Measurements from ENCODE around the gene DHODH.
"Not testable (repeated sequence)": the region's sequence is repeated elsewhere in the genome, so short reads cannot be mapped to it uniquely, and the experiment has no call there.

DHODH gene

DNA sequence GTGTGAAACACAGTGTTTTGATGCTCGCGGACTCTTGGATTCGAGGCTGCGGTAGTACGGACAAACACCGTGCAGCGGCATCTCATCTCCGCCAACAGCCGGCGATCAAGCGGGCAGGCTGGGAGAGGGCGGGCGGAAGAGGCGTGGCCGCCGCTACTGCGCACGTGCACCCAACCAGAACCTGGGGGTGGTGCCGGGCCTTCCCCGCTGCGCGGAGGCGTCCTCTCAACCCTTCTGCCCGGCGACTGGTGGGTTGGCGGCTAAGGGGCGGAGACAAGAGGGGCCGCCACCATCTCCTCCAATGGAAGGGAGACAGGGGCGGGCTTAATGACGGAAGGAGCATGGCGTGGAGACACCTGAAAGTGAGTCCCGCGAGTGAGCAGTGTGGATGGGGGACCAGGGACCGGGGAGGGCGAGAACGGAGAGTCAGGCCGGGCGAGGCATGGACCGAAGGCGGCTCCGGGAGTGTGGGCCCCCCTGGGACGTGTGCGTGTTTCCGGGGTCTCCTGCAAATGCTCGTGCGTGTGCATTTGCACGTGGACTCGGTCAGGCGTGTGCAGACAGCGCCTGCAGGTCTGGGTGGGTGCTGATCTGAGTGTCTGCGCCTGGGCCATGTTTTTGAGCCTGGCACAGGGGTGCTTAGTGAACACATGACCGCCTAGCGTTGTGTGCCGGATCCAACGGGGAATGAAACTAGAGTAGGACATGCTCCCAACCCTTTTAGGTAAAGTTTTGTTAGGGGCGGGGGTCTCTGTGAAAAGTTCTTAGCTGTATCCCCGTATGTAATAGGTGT is at the start of gene DHODH:
DHODH (plus strand) TSS at position 321 of the 793 bp plus-strand sequence; CDS start at position 342, 21 bp downstream.
- DNase-seq: peak; percentile 90

DNA sequence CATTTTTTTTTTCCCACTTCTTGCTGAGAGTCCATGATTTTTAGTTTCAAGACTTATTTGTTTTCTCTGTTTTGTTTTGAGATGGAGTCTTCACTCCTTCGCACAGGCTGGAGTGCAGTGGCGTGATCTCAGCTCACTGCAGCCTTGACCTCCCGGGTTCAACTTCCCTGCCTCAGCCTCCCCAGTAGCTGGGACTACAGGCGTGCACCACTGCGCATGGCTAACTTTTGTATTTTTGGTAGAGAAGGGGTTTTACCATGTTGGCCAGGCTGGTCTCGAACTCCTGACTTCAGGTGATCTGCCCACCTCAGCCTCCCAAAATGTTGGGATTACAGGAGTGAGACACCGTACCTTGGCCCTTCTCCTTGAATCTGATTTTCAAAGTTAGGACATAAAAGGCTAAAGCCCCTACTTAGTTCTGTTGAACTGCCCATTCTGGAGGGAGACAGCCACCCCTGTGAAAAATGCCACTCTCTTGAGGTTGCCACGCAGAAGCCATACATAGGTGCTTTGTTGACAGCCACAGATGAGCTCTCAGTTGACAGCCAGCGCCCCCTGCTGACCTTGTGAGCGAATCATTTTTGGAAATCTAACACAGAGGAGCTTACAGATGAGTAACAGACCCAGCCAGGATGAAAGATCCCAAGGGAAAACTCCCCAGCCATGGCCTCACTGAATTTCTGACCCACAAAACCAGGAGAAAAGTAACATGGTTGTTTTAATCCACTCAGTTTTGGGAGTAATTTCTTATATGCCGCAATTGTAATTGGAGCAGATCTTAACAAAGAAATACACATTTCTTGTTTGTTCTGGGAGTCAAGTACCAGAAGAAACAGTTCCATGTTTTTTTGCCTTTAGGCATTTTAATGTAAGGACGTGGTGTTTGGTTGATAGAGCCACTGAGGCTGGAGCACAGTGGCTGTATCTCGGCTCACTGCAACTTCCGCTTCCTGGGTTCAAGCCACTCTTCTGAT is 47.2 kb upstream of the DHODH start:
- DNase-seq: peak; percentile 59

DNA sequence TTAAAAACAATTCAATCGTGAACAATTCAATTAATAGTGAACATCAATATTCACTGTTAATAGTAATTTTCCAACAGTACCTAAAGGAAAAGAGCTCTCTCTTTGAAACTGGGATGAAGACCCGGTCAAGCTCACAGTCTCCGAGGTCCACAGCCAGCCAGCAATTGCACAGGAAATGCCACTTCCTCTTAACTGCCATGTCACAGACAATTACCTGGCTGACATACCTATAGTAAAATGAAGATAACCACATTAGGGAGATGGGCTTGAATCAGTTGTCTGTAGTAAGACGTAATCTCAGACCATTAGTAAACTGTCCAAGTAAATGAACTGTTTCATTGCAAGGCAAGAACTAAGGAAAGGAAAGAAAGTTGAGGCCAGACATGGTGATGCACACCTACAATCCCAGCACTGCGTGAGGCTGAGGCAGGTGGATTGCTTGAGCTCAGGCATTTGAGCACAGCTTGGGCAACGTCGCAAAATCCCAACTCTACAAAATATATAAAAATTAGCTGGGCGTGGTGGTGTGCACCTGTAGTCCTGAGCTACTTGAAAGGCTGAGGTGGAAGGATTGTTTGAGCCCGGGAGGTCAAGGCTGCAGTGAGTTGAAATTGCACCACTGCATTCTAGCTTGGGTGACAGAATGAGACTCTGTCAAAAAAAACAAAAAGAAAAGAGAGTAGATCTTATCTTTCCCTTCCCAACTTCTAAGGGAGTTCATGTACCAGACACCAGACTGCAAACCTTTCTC is 45.2 kb upstream of the DHODH start:
- no peak for DNase-seq

DNA sequence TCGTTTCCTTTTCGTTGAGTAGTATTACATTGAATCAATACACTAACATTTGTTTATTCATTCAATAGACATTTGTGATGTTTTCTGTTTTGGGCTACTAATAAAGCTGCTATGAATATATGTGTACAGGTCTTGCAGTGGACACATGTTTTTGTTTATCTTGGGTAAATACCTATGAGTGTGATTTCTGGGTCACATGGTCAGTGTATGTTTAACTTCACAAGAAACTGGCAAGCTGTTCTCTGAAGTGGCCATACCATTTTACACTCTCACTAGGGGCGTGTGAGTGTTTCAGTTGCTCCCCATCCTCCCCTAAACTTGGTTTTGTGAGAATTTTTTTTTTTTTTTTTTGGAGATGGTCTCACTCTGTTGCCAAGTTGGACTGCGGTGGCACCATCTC is 43.3 kb upstream of the DHODH start:
- no peak for DNase-seq

DNA sequence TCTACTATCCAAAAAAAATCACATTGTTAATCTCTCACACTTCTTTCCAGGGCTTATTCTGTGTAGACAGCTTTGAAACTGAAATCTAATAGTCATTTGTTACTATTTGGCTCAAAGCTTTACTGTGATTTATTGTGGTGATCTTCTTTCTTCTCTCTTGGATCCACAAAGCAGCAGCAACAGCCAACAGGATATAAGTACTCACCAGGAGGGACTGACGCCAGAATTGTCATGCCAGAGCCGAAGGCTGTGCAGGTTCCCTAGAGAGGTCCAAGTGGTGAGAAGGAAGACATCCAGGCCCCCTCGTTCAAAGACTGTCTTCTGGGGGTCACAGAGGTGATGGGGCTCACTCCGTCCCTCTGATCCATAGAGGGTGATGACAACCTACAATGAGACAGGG is 41.6 kb upstream of the DHODH start:
- no peak for DNase-seq

DNA sequence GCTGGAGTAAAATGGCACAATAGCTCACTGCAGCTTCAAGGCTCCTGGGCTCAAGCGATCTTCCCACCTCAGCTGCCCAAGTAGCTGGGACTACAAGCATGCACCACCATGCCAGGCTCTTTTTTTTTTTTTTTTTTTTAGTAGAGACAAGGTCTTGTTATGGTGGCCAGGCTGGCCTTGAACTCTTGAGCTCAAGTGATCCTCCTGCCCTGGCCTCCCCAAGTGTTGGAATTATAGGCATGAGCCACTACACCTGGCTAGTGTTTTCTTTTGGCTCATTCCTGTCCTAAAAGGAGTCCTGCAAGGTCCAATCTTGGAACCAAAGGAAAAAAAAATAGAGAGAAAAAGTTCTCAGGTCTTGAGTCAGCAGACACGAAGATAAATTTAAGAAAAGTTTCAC is 39.2 kb upstream of the DHODH start:
- DNase-seq: no peak

DNA sequence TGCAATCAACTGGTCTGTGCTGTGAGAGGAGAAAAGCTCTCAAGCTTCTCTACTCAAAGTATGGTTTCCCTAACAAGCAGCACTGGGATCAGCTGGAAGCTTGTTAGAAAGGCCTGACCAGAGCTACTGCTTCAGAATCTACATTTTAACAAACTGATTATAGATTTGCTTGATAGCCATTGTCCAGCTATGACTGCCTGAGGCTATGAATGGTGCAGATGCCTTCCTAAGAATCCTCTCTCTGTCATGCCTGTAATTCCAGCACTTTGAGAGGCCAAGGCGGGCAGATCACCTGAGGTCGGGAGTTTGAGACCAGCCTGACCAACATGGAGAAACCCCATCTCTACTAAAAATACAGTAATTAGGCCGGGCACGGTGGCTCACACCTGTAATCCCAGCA is 37.0 kb upstream of the DHODH start:
- no peak for DNase-seq

DNA sequence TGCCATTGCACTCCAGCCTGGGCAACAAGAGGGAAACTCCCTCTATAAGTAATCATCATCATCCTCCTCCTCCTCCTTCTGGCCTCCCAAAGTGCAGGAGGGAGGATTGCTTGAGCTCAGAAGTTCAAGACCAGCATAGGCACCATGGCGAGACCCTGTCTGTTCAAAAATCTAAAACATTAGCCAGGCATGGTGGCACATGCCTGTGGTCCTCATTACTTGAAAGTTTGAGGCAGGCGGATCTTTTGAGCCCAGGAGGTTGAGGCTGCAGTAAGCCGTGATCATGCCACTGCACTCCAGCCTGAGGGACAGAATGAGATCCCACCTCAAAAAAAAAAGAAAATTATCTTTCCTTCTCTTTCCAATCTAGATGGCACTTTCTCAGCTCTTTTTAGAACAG is 36.2 kb upstream of the DHODH start:
- DNase-seq: no peak

DNA sequence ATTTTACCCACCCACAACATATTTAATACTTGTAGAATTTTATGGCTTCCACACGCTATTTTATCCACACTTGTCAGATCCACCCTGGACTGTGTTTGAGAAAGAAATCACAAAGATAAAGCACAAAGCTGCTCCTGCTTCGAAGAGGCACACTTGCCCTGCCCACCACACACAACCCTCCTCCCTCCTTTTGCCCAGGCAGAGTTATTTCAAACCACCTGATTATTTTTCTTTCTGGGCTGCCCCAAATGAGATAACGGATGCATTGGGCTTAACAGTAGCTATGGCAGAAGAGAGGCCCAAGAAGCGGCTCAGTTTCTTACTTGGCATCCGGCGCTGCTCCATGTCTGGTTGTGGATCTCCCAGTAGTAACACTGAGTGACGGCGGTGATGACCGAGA is 35.5 kb upstream of the DHODH start:
- no peak for DNase-seq

DNA sequence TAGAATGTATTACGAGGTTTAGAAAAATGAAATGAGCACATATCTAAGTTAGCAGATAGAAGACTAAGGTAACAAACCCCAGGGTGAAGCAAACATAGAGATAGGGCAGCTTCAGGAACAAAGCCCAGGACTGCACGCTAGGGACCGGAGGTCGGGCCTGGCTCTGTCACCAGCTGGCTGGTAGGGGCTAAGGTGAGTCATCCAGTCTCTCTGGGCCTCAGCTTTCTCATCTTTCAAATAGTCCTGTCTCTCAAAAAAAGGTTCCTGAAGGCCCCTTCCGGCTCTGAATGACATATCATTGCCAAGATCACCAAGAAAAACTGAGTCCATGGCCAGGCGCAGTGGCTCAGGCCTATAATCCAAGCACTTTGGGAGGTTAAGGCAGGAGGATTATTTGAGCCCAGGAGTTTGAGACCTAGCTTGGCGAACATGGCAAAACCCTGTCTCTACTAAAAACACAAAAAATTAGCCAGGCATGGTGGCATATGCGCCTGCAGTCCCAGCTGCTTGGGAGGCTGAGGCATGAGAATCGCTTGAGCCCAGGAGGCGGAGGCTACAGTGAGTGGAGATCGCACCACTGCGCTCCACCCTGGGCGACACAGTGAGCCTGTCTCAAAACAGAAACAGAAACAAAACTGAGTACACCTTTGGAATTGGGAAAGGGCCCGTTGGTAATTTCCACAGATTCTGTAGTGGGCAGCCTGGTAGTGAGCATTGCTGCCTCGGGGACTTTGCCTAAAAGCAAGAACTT is 34.3 kb upstream of the DHODH start:
- no peak for DNase-seq

DNA sequence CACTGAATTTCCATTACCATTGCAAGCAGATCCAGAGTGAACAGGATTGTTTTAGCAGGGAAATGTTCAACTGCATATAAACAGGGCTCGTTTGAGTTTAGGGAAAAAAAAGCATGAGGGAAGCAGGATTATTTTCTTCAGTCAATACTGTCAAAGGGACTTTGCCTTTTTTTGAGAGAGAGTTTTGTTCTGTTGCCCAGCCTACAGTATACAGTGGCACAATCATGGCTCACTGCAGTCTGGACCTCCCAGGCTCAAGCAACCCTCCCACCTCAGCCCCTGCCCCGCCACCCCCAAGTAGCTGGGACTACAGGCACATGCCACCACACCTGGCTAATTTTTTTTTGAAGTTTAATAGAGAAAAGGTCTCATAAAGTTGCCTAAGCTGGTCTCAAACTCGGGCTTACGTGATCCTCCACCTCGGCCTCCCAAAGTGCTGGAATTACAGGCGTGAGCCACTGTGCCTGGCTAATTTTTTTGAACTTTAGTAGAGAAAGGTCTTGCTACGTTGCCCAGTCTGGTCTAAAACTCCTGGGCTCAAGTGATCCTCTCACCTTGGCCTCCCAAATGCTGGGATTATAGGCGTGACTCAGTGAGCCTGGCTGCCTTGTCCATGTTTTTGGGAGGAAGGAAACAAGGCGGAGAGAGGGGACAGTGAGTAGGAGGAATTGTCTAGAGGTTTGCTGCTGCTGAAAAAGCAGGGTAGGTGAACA is 23.1 kb upstream of the DHODH start:
- DNase-seq: no peak

DNA sequence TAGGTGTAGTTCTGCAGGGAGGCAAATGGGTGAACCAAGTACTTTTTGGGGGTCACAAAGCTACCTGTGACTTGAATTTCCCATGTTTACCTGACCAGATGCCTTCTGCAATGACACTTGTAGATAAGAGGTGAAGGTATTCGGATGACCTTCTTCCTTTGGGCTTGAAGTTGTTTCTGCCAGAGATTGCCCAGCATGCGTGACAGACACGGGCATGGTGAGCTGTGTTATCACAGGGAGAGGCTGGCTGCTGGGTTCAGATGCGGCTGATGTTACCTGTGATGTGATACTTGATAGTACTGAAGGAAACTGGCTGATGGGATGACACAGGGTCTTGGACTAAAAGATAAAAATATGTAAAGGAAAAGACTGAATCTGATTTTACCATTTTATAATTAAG is 22.4 kb upstream of the DHODH start:
- DNase-seq: no peak

DNA sequence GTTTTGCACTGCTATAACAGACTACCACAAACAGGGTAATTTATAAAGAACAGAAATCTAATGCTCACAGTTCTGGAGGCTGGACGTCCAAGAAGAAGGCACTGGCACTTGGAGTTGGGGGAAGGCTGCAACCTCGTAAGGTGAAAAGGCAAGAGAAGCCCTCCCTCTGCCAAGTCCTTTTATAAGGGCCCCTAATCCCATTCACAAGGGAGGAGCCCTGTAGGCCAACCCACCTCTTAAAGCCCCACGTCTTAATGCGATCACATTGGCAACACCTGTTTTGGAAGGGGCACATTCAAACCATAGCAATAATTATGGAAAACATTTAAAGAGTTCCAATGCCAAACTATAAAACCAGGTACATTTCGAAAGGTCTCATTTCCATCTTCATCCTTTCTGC is 13.5 kb upstream of the DHODH start:
- DNase-seq: no peak

DNA sequence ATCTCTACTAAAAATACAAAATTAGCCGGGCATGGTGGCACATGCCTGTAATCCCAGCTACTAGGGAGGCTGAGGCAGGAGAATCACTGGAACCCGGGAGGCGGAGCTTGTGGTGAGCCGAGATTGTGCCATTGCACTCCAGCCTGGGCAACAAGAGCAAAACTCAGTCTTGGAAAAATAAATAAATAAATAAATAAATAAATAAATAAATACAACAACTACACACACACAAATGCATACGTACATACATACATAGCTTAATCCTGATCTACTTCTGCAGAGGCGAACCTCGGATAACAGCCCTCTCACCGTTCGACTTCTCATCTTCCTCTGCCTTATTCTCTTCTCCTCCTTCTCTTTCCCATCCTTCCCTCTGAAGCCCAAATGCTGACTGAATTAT is 11.0 kb upstream of the DHODH start:
- DNase-seq: not testable (repeated sequence)

DNA sequence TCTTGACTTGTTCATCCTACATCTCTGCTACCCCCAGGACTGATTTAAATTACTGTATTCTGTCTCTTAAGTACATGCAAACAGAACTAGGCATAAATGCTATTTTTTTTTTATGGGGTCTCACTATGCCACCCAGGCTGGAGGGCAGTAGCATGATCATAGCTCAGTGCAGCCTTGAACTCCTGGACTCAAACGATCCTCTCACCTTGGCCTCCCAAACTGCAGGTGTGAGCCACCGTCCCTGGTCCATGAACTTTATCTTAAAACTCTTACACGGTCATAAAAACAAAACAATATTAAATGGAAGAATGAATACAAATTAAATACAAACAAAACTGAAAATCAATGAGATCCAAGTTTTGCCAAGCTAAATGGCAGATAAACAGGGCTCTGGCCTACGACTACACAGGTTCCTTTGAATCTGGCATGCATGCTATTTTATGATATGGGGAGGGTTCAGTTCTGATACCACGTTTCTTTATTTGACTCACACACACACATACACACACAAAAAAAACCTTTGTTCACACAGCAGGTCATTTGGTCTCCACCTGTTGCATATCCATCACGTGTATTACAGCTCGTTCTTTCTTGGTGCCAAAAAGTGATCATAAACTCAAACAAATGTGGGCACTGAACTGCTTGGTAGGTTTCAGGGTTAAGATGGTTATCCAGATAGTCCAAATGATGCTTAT is 7.2 kb upstream of the DHODH start:
- DNase-seq: no peak

DNA sequence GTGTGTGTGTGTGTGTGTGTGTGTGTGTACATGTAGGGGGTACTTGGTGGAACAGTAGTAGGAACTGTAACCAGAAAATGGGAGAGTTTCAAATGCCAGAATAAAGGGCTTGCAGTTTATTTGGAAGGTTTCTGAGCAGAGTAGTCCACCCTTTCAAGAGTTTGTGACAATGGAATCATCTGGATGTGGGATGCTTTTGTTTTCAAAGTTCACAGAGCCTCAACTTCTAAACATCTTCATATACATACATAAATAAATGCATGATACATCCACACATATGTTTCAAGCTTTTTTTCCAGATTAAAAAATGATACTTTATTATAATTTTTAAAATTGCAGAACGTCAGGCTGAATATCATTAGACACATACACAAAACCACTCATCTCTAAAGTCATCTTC is 5.9 kb upstream of the DHODH start:
- DNase-seq: no peak

DNA sequence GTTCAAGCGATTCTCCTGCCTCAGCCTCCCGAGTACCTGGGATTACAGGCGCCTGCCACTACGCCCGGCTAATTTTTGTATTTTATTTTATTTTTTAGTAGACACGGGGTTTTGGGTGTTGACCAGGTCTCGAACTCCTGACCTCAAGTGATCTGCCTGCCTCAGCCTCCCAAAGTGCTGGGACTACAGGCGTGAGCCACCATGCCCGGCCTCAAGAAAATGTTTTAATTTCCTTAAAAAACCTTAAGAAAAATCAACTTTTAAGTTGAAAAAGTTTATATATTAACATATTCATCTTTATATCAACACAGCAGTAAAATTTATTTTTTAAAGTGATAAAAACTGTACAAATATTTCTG is 500 bp upstream of the DHODH start:
- not testable (repeated sequence) for DNase-seq

DNA sequence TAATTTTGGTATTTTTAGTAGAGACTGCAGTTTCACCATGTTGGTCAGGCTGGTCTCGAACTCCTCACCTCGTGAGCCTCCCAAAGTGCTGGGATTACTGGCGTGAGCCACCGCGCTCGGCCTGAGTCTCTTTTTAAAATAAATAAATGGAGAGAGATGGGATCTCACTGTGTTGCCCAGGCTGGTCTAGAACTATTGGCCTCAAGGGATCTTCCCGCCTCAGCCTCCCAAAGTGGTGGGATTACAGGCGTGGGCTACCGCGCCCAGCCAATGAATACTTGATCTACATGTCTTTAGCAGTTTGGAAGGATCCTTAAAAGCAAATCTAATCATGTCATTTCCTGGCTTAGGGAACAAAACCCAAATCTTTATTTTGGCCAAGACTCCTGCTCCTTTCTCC is 1.2 kb downstream of the DHODH start:
- no peak for DNase-seq

DNA sequence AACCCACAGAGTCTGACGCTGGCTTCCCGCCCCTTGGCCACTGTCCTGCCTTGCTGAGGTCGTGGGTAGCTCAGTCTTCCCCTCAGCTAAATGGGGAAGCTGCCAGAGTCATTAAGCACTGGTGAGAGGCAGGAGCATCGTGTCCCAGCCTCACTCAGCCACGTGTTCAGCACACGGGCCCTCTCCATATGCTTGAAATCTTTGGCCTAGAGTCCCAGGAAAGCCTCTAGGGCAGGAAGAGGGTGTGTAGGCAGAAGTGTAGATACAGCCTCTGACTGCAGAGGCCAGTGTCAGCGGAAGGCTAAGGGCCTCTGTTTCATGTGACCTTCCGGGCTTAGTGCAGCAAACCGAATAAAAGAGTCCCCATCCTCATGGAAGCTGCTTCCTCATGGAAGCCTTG is 4.1 kb downstream of the DHODH start:
- DNase-seq: no peak

DNA sequence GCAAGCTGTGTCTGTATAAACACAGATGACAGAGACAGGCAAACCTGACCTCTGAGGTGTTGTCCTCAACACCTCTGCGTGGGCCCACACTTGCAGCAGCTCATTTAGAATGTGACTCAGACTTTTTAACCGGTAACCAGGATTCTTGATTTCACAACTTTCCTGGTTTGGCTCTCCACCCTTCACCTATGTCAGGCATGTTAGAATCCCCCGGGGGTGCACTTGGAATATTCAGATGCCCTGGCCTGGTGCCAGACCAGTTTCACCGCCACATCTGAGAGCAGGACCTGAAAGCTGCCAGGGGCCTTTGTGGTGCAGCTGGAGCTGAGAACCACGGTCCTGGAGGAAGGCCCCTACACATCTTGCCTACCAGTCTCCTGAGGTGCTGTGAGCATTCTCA is 4.8 kb downstream of the DHODH start:
- no peak for DNase-seq

DNA sequence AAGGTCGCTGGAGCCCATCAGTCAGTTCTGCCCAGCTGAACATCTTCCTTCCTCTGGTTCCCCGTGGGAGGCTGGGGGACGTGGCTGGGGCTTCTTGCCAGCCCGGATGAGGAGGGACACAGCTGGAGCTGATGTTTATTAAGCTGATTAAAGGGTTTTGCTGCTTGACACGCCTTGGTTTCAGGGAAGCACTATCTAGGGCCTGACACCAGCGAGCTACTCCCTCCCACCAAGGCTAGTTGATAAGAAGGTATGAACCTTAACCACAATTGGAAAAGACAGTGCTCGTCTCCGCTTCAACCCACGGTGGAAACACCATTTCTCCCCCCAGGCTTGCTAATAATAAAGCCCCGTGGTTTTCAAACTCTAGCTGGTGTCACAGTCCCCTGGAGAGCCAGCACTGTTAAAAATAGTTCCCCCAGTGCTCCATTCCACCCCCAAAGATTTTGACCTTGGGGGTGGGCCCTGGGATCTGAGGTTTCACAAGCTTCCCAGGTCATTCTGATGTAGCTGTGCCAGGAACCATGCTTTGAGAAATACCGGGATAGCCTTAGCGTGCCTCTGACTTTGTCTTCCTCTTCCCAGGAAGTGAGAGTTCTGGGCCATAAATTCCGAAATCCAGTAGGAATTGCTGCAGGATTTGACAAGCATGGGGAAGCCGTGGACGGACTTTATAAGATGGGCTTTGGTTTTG is 5.5 kb downstream of the DHODH start:
- DNase-seq: no peak

Measured in NCI-H2029 (cell line).